ENCODE measurements around the gene LRRN4. TPM values are rescaled to one million over a fixed set of nuclear protein-coding genes. Genes with fewer than 3 reads are reported as not detected.

Gene LRRN4
- total RNA-seq, 4 donors from 2014 or later = not detected

DNA sequence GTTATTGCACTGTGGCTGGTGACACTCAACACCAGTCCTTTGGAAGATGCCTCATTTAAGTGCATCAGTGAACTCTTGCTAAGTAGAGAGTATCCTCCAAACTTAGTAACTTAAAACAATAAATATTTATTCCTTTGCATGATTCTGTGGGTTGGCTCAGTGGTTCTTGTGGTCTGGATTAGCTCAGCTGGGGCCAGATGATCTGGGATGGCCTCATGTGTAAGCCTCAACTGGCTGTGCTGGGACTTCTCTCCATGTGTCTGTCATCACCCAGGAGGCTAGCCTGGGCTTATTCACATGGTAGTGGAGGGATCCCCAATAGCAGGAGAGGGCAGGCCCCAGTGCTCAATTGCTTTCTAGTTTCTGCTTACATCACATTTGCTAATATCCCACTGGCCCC, 8.3 kb downstream of the LRRN4 start:
- intact Hi-C loops (cut with DNase I; ENCODE audit: low total_unique reads) = no loop called here
- H3K4me3 ChIP-seq (ENCODE audit: low read depth, poor library complexity, severe bottlenecking) = no peak overlapping the region
- TF ChIP-seq POLR2A (IDR thresholded peaks at IDR 0.05) = no peak
- TF ChIP-seq, protein P1, sequence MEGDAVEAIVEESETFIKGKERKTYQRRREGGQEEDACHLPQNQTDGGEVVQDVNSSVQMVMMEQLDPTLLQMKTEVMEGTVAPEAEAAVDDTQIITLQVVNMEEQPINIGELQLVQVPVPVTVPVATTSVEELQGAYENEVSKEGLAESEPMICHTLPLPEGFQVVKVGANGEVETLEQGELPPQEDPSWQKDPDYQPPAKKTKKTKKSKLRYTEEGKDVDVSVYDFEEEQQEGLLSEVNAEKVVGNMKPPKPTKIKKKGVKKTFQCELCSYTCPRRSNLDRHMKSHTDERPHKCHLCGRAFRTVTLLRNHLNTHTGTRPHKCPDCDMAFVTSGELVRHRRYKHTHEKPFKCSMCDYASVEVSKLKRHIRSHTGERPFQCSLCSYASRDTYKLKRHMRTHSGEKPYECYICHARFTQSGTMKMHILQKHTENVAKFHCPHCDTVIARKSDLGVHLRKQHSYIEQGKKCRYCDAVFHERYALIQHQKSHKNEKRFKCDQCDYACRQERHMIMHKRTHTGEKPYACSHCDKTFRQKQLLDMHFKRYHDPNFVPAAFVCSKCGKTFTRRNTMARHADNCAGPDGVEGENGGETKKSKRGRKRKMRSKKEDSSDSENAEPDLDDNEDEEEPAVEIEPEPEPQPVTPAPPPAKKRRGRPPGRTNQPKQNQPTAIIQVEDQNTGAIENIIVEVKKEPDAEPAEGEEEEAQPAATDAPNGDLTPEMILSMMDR (IDR thresholded peaks at IDR 0.05) = no peak
- peak in 1 of 2 donors; percentile 42 for DNase-seq (ENCODE audit: low spot score in 2 of 2)

DNA sequence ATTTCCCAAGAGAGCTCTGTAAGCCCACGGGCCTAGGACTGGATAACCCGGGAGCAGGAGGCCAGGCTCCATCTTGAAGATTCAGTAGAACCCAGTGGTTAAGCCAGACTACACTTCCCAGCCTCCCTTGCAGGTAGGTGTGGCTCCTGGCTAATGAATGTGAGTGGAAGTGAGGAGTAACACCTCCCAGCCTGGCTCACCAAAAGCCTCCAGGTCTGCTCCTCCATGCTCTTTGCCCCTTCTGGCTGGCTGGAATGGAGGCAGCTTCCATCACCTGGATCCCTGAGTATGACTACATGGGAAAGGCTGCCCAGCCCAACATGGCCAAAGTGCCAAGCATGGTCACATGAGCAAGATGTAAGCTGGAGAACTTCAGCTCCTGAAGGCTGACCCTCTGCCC, 9.7 kb downstream of the LRRN4 start:
- WGBS, 2 donors = 79 to 96% methylated on average over 2 of the region's 2 CpGs
- intact Hi-C loops (cut with DNase I; ENCODE audit: low total_unique reads) = no loop called here
- DNase-seq (ENCODE audit: low spot score in 2 of 2) = no peak
- H3K4me3 ChIP-seq (ENCODE audit: low read depth, poor library complexity, severe bottlenecking) = no peak overlapping the region
- no peak for TF ChIP-seq POLR2A (IDR thresholded peaks at IDR 0.05)
- TF ChIP-seq, protein P1 (IDR thresholded peaks at IDR 0.05) = no peak

DNA sequence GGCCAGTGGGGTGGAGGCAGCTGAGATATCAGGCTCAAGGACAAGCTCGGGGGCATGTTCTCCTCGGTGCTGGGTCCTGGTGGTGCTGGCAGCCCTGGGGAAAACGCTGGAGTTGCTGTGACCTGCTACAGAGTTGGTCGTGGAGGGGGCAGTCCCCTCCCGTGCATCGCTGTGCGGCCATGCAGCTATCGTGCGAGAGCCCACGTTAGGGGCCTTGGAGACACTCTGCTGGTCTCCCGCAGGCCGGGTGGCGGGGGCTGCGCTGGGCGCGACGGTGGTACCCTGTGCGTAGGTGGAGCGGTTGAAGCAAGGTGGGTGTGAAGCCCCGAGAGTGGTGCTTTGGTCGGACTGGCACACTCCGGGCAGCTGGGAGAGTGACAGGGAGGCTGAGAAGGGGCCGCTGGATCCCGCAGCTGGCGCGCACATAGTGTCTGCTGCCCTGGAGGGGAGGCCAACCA, 12.0 kb downstream of the LRRN4 start:
- WGBS, 2 donors = 93% methylated on average over 25 to 26 of the region's 26 CpGs
- no peak overlapping the region for H3K4me3 ChIP-seq (ENCODE audit: low read depth, poor library complexity, severe bottlenecking)
- DNase-seq (ENCODE audit: low spot score in 2 of 2) = no peak
- intact Hi-C loops (cut with DNase I; ENCODE audit: low total_unique reads) = no loop called here
- no peak for TF ChIP-seq POLR2A (IDR thresholded peaks at IDR 0.05)
- TF ChIP-seq, protein P1 (IDR thresholded peaks at IDR 0.05) = no peak

DNA sequence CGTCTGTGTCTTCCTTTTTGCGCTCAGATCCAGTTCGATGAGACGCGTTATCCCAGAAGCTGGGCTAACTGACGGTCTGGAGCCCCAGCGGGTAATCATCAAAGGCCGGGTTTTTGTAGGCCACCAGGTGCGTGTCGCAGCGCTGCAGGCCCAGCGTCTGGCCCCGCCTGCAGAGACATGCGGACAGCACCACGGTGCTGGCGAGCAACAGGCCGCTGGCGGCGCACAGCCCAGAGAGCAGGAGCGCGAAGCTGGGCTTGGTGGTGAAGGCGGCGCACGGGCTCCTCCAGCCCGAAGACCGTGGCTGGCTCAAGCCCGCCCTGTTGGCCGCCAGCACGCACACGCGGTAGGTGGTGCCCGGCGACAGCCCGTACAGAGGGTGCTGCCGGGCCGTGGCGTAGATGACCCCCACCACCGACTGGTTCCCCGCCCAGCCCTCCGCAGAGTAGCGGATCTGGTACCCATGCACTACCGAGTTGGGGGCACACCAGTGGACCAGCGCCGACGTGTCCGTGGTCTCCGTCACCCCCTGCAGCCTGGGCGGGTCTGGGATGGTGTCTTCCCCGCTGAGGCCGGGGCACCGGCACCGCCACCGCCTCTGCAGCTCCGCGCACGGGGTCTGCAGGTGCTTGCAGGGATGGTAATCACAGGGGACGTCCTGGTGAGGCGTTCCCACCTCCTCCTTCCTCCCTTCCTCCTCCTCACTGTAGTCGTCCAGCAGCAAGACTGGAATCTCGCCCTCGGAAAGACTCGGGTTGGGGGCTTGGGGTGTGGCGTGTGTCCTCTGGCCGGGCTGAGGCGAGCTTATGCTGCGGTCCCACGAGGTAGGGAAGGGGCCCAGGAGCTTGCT, 12.7 kb downstream of the LRRN4 start:
- TF ChIP-seq, protein P1 (IDR thresholded peaks at IDR 0.05) = no peak
- TF ChIP-seq POLR2A (IDR thresholded peaks at IDR 0.05) = no peak
- no peak for DNase-seq (ENCODE audit: low spot score in 2 of 2)
- intact Hi-C loops (cut with DNase I; ENCODE audit: low total_unique reads) = no loop called here
- WGBS, 2 donors = 85 to 88% methylated on average over 49 to 67 of the region's 67 CpGs
- no peak overlapping the region for H3K4me3 ChIP-seq (ENCODE audit: low read depth, poor library complexity, severe bottlenecking)

DNA sequence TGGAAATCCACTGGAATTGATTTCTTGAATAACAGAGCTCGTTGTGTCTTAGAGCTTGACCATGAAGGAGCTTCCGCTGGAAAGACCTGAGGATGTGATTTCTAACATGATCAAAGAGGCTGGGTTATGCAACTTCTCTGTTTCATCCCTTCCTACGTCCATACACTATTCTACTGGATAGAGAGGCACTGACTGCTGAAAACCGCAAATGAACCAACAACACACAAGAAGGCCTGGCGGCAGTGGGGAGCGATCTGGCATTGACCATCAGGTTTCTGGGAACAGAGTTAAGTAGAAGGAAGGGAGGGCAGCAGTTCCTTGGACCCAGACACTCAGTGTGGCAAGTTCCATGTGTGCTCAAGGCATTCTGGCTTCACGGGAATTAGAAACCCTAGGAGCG, 13.3 kb downstream of the LRRN4 start:
- intact Hi-C loops (cut with DNase I; ENCODE audit: low total_unique reads) = no loop called here
- no peak for TF ChIP-seq POLR2A (IDR thresholded peaks at IDR 0.05)
- TF ChIP-seq, protein P1 (IDR thresholded peaks at IDR 0.05) = no peak
- H3K4me3 ChIP-seq (ENCODE audit: low read depth, poor library complexity, severe bottlenecking) = no peak overlapping the region
- DNase-seq (ENCODE audit: low spot score in 2 of 2) = no peak
- 89 to 90% methylated on average over 8 of the region's 8 CpGs for WGBS, 2 donors

Data from lower leg skin (tissue), 4 donors.